ENCODE measurements around the gene TENM4.
A peak's percentile ranks its signal among the peaks of the same experiment; 100 is the strongest.
"Not testable (repeated sequence)": the region's sequence is repeated elsewhere in the genome, so short reads cannot be mapped to it uniquely, and the experiment has no call there.

TENM4 gene

DNA sequence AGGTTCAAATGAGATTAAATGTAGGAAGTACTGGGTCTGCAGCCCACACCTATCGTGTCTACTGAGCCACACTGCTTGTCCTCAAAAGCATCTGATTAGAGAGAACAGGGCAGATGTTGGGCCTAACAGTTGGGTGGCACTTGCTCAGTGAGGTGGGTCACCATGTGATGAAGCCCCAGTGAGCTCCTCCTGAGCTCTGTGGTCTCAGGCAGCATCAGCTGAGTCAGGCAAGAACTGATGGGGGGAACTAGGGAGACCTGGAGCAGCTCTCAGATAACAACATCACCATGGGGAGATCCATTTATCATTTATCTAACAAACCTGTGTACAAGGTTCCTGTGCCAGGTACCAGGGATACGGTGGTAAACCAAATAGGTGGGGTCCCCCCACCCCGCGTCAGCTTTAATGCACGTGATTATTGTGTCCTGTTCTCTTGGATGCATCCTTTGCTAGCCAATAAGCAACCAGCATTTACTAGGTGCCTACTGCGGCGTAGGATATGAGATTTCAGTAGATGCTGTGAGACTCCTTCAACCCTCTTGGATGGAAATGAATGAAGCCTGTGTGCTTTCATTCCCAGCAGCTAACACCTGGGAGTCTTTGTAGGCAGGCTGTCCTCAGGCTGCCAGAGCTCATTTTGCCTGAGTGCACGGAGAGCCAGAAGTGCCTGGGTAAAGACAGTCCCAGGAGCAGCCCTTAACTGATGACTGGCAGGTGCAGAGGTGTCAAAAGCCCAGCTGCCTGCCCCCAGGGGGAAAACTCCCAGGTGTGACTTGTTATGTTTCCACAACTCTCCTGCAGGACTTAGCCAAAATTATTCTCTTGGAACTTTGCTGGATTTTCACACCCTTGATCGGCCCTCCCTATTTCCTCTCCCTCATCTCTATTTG, 792.6 kb downstream of the TENM4 start:
- DNase-seq: no peak

DNA sequence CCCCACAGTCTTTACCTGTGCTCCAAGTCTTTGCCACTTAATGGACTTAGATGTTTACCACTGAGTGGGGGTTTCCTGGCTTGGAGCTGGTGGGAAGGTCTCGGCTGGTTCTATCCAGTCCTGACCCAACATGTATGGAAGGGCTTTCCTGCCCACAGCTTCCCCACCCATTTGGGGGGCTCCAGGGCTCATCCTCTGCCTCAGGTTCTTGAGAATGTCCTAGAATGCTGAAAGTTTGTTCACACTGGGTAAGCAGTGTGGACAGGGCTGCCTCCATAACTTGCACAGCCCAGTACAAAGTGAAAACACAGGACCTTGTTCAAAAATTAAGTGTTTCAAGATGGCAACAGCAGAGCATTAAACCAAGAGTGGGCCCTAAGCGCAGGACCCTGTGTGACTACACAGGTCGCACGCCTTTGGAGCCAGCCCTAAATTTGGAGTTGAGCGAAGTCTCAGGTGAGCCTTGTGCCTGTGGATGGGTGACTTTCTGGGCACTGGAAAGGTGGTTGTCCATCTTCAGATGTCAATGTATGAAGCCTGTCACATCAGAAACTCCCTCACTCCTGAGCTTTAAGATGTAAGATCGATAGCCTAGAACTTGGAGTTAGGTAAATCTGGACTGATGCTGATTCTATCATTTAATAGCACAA, 793.4 kb downstream of the TENM4 start:
- DNase-seq: no peak

DNA sequence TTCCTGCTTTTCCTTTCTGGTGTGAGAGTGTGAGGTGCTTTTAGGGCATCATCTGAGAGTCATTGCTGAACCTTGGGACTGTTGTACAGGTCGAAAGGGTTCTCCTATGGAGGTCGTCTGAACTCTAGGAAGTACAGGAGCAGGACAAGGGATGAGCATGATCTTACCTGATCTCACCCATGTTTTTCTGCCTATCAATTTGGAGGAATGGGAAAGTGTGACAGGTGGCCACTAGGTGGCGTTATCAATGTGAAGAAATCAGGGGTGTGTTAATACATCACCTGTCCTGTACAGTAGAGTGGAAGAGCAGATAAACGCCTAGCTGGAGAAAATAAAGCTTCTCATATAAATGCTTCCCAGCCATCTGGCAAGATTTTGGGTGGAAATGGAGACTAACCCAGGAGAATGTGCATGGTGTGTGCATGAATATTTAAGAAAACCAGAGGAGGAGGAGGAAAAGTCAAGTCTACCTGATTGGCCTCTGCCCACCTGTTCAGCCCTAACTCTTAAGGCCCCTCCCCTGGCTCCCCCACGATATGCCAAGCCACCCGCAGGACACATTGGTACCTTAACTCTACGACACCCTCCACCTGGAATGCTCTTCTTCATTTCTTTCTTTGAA, 794.2 kb downstream of the TENM4 start:
- peak; percentile 74 for DNase-seq

DNA sequence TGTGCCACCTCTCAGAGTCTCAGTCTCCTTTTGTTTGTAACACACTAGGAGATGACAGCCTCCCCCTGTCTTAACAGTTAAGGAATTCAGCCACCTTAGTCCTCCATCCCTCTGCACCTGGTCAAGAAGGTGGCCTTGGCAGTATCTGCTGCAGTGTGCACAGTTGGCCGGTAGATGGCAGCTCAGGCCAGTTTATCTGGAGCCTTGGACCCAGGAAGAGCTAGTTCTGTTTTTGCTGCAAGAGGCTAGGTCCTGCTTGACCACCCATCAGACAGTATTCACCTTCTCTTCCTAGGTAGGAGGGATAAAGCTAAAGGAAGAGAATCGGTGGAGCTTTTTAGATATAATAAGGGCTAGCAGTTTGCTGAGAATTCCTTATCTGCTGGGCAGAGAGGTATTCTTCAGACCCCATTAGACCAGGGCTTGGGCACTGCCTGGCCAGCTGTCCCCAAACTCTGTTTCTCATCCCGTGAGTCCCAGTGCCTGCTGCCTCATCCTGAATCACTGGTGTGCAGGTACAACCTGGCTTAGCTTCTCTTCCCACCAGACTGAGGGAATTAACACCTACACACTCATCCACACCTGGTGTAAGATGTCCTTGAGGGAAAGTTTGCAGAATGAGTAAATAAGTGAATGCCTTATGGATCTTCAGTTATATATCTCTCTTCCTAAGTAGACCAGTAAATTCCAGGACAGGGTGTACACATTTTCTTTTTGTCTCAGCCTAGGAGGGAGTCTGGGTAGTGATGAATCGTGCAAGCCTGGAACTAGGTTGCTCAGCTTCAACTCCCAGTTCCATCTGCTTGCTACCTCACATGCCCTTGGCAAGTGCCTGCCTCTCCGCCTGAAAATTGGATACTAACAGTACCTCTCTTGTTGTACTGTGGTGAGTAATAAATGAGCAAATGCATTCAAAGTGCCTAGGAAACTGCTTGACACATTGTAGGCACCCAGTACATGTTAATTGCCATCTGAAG, 795.3 kb downstream of the TENM4 start:
- DNase-seq: peak; percentile 84

DNA sequence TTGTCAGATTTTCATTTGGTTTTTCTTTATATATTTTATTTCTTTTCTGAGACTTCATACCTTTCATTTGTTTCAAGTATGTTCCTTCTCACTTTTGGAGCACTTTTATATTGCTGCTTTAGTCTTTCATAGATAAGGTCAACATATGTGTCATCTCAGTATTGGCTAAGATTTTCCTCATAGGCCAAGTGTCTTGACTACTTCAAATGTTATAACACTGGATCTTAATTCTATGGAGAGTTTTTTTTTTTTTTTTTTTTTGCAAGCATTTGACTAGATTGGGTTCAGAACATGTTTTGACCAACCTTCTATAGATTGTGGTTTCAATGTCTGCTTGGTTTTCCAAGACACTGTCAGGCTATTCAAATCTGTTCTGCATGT, 797.2 kb downstream of the TENM4 start:
- DNase-seq: no peak

DNA sequence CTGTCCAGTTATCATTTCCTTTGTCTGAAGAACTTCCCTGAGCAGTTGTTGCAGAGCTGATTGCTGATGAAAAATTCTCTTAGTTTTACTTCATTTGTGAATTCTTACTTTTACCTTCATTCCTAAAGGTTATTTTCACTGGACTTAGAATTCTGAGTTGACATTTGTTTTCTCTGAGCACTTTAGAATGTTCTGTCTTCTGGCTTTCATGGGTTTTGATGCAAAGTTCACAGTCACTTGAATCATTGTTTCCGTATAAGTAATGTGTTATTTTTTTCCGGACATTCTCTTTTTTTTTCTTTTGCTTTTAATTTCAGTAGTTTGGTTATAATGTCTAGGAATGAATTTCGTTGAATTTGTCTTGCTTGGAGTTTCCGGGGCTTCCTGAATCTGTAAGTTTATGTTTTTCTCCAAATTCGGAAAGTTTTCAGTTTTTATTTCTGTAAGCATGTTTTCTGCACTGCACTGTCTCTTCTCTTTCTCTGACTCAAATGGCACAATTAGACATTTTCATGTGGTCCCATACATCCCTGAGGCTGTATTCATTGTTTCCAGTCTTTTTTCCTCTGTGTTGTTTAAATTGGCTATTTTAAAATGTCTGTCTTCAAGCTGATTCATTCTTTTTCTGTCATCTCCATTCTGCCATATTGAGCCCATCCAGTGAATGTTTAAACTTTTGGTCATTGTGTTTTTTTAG, 797.7 kb downstream of the TENM4 start:
- no peak for DNase-seq

DNA sequence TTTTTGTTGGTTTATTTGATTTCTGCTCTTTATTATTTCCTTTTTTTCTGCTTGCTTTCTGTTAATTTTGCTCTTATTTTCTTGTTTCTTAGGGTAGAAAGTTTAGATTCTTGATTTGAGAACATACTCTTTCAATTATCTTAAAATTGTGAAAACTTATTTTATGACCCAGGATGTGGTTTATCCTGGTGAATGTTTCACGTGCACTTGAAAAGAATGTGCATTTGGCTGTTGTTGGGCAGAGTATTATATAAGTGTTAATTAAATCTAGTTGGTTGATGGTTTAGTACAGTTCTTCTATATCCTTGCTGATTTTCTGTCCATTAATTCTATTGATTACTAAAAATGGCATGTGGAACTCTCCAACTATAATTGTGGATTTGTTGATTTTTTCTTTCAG, 799.3 kb downstream of the TENM4 start:
- no peak for DNase-seq

DNA sequence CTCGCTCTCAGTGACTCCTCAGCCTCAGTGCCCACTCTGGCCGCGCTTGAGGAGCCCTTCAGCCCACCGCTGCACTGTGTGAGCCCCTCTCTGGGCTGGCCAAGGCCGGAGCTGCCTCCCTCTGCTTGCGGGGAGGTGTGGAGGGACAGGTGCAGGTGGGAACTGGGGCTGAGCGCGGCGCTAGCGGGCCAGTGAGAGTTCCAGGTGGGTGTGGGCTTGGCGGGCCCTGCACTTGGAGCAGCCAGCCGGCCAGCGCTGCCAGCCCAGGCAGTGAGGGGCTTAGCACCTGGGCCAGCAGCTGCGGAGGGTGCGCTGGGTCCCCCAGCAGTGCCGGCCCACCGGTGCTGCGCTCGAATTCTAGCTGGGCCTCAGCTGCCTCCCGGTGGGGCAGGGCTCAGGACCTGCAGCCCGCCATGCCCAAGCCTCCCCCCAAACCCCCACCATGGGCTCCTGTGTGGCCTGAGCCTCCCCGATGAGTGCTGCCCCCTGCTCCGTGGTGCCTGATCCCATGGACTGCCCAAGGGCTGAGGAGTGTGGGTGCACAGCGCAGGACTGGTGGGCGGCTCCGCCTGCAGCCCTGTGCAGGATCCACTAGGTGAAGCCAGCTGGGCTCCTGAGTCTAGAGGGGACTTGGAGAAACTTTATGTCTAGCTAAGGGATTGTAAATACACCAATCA, 802.0 kb downstream of the TENM4 start:
- no peak for DNase-seq

DNA sequence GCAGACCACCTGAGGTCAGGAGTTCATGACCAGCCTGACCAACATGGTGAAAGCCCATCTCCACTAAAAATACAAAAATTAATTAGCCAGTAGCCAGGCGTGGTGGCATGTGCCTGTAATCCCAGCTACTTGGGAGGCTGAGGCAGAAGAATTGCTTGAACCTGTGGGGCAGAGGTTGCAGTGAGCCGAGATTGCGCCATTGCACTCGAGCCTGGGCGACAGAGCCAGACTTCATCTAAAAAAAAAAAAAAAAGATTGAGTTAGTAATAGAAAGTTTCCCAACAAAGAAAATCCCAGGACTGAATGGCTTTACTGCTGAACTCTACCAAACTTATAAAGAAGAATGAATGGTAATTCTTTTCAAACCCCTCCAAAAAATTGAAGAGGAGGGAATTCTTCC, 803.3 kb downstream of the TENM4 start:
- not testable (repeated sequence) for DNase-seq

DNA sequence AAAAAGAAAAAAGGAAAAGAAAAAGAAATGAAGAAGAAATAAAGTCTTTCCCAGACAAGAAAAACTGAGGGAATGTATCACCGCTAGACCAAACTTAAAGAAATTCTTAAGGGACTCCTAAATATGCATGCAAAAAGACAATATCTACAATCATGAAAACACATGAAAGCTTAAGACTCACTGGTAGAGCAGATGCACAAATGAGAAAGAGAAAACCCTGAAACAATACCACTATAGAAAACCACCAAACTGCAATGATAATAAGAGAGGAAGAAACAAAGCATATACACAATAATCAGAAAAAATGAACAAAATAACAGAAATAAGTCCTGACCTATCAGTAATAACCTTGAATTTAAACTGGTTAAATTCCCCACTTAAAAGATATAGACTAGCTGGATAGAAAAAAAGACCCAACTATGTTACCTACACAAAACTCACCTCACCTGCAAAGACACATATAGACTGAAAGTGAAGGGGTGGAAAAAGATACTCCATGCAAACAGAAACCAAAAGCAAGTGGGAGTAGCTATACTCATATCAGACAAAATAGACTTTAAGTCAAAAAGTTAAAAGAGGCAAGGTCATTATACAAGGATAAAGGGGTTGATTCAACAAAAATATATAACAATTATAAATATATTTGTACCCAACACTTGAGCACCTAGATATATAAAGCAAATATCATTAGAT, 804.9 kb downstream of the TENM4 start:
- no peak for DNase-seq

DNA sequence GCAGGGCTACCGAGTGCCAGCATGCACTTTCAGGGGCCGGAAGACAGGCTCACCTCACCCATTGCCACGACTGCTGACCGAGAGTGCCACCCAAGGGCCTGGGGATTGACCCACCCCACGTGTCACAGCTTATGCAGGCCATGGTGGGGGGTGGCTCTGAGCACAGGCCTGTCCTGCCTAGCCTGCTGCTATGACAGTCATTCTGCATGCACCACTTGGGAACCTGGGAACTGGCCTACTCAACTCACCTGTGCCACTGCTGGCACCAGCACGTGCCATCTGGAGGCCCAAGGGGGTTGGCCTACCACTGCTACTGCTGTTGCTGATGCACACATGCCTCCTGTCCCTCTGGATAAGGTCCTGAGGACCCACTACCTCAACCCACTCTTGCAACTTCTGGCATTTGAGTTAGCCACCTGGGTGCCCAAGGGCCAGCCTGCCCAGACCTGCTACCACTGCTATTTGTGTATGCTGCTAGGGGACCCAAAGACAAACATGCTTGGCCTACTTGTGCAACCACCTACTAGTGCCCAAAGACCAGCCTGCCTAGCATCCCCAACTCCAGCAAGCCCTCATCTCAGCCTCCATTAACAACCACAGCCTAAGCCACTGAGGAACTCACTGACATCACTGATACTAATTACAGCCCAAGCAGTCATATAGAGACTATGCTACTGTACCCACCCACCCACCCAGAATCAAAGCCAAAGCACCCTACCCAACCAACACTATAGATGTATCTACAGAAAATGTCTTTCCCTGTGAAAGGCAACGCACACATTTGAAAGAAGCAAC, 807.1 kb downstream of the TENM4 start:
- no peak for DNase-seq

DNA sequence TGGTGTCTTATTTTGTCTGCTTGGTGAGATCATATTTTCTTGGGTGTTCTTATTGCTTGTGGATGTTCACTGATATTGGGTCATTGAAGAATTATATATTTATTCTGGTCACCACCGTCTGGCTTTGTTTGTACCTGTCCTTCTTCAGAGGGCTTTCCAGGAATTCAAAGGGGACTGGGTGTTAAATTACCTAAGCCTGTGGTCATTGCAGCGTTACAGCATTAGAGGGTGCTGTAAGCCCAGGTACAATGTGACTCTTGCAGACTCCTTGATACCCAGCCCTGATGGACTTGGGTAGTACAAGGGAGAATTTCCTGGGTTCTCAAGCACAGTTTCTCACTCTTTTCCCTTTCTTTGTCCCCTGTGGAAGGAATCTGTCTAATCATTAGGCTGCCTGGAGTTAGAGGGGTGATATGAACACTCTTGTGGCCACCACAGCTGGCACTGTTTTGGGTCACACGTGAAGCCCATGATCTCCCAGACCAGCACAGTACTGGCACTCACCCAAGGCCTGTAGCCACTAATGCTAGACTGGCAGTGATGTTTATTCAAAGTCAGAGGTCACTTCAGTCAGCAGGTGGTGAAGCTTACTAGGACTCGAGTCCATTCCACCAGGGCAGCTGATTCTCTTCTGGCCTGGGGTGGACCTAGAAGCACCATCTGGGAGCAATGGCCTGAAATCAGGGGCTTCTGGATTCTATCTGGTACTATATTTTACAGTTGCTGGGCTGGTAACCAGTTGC, 810.1 kb downstream of the TENM4 start:
- DNase-seq: no peak

DNA sequence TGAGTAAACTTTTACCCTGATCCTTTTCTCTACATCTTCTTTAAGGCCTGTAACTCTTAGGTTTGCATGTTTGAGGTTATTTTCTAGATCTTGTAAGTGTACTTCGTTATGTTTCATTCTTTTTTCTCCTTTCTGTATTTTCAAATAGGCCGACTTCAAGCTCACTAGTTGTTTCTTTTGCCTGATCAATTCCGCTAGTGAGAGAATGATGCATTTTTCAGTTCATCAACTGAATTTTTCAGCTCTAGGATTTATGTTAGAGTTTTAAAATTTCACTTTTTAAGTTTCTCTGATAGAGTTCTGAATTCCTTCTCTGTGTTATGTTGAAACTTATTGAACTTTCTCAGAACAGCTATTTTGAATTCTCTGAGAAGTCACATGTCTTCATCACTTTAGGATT, 810.7 kb downstream of the TENM4 start:
- DNase-seq: no peak

DNA sequence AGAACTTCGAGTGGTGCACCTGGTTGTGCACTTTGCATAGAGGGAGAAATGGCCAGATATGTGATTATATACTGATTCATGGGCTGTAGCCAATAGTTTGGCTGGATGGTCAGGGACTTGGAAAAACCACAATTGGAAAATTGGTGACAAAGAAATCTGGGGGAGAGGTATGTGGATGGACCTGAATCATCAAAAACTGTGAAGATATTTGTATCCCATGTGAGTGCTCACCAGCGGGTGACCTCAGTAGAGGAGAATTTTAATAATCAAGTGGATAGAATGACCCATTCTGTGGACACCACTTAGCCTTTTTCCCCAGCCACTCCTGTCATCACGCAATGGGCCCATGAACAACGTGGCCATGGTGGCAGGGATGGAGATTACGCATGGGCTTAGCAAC, 818.2 kb downstream of the TENM4 start:
- no peak for DNase-seq

DNA sequence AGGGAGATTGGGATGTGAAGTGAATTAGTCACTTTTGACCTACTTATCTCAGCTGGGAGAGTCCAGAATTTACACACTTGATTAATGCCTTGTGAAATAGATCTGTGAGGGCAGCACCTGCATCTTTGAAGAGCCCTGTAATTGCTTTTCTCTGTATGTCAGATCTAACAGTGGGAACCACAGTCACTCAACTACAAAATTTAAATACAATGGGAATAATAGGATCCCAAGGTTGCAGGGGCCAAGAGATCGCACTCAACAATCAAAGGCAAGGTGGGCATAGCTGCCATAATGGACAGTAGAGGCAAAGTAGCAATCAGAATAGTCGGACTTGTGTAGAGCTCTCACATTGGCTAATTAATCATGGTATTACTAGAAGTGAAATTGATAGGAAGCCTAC, 820.7 kb downstream of the TENM4 start:
- DNase-seq: no peak

DNA sequence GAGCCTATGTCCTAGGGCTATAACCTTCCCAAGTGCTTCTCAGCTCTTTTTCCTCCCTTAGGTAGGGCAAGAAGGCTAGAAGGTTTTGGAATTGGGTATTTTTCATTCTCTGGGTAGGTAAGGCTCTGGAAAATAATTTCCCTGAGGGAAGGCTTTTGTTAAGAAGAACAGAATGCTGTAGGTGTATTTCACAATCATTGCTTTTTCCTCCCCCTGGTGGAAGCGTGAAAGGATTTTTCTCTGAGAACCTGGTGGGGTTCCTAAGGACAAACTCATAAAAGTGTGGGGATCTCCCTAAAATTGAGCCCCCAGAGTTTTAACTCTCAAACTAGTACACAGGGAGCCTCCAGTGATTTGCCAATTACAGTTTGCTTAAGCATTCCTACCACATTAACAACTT, 825.1 kb downstream of the TENM4 start:
- DNase-seq: no peak

DNA sequence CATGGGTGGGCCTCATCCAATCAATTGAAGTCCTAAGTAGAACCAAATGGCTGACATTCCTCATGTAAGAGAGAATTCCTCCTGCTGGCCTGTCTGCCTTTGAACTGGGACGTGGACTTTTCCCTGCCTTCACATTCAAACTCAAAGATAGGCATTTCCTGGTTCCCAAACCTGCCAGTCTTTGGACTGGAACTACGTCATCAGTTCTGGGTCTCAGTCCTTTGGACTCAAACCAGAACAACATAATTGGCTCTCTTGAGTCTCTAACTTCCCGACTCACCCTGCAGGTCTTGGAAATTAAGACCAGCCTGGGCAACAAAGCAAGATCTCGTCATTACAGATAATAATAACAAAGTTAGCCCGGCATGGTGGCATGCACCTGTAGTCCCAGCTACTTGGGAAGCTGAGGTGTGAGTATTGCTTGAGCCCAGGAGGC, 827.4 kb downstream of the TENM4 start:
- no peak for DNase-seq

DNA sequence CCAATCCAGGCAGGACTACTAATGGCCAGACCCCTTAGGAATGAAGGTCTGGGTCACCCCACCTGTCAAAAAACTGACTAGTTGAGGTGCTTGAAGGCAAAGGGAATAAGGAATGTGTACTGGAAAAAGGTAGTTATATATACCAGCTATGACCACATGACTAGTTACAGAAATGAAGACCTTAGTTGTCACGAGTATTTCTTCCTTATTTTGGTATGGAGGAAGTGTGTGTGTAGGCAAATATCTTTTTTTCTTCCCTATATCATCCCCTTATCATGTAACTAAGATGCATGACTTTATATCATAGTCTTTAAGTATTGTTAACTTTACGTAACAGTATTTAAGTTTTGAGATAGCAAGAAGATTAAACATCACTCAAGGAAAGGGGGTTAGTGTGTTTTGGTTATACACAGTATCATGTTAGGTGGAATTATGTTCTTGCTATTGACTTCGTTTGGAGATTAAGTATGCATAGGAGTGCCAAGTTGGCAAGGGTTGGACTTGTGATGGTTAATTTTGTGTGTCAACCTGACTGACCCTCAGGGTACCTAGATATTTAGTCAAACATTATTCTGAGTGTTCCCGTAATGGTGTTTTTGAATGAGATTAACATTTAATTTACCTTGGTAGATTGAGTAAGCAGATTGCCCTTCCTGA, 828.0 kb downstream of the TENM4 start:
- no peak for DNase-seq

DNA sequence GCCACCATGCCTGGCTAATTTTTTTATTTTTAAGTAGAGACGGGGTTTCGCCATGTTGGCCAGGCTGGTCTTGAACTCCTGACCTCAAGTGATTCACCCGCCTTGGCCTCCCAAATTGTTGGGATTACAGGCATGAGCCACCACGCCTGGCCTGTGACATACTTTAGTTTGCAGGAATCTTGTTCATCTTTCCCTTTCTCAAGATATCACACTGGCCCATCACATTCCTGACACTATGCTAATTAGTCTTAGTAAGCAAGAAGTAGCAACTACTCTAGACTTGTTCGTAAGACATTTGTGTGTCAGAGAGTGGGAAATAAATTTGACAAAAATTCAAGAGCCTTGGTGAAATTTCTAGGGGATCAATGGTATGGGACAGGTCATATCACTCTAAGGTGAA, 831.5 kb downstream of the TENM4 start:
- DNase-seq: not testable (repeated sequence)

Data from stimulated activated CD8-positive, alpha-beta memory T cell treated with anti-CD3 and anti-CD28 coated beads, Interleukin-4, amount 100 ng/mL, for 48 hours (primary cell).